WTC11 (cell line): ENCODE data around the gene MTLN. TPM values are rescaled to one million over a fixed set of nuclear protein-coding genes. Genes with fewer than 3 reads are reported as not detected.

Experiments used
- ATAC-seq: fragments of 200-7000 bp; cut with Tn5 transposase; 2 replicates; pipeline ENCODE4 v1.10.0; 2021; ENCODE audit warnings: mild to moderate bottlenecking, moderate library complexity
- CTCF ChIA-PET: fragments of 300-600 bp; sonication (Branson Sonifier 250); formaldehyde crosslinking; loops from one replicate; lab custom pipeline; 2021; ENCODE audit warnings: antibody characterized with exemption; lab: Charles Lee
- POLR2A ChIA-PET: fragments of 350-600 bp; sonication (Branson Sonifier 250); formaldehyde crosslinking; loops from one replicate; lab custom pipeline; 2021; ENCODE audit warnings: antibody characterized with exemption; lab: Charles Lee
- DNase-seq: peaks from one replicate; pipeline ENCODE4 v3.0.0; 2021; ENCODE audit warnings: low spot score
- H3K27ac Mint-ChIP-seq: 2 replicates; pipeline ENCODE4 v1.8.0; 2021; ENCODE audit warnings: mixed read lengths
- H3K27me3 Mint-ChIP-seq: 2 replicates; pipeline ENCODE4 v1.8.0; 2021; ENCODE audit warnings: low read depth, mild to moderate bottlenecking, moderate library complexity, mixed read lengths
- H3K36me3 Mint-ChIP-seq: 2 replicates; pipeline ENCODE4 v1.8.0; 2021; ENCODE audit warnings: mixed read lengths
- H3K4me1 Mint-ChIP-seq: 2 replicates; pipeline ENCODE4 v1.8.0; 2022; ENCODE audit warnings: mixed read lengths
- H3K4me3 Mint-ChIP-seq: 2 replicates; pipeline ENCODE4 v1.8.0; 2021; ENCODE audit warnings: mild to moderate bottlenecking, moderate library complexity, mixed read lengths
- H3K9me3 Mint-ChIP-seq: 2 replicates; pipeline ENCODE4 v1.8.0; 2021; ENCODE audit warnings: mixed read lengths
- JAZF1 ChIP-seq: fragments of 250-450 bp; sonication (Bioruptor Pico); IDR thresholded peaks from 2 replicates; pipeline ENCODE4 v1.9.0; 2021; ENCODE audit warnings: moderate library complexity, mild to moderate bottlenecking, inconsistent platforms
- JUN ChIP-seq: sonication (generic); formaldehyde crosslinking; IDR thresholded peaks from 2 replicates; pipeline ENCODE4 v1.8.0; 2023; ENCODE audit warnings: mild to moderate bottlenecking, missing genetic modification reagents
- OVOL2 ChIP-seq: fragments of 250-450 bp; sonication (Bioruptor Pico); IDR thresholded peaks from 2 replicates; pipeline ENCODE4 v1.9.0; 2021; ENCODE audit warnings: mild to moderate bottlenecking, borderline replicate concordance
- SMAD4 ChIP-seq: sonication (generic); formaldehyde crosslinking; IDR thresholded peaks from 2 replicates; pipeline ENCODE4 v1.8.0; 2022; ENCODE audit warnings: mild to moderate bottlenecking, missing genetic modification reagents
- SOX15 ChIP-seq: fragments of 250-450 bp; sonication (Bioruptor Pico); IDR thresholded peaks from 2 replicates; pipeline ENCODE4 v1.9.0; 2021; ENCODE audit warnings: mild to moderate bottlenecking
- SP1 ChIP-seq: sonication (generic); formaldehyde crosslinking; conservative IDR thresholded peaks from 2 replicates; pipeline ENCODE4 v1.8.1; 2022; ENCODE audit warnings: missing genetic modification reagents
- ZNF263 ChIP-seq: sonication (generic); formaldehyde crosslinking; IDR thresholded peaks from 2 replicates; pipeline ENCODE4 v1.8.1; 2022; ENCODE audit warnings: low read depth, mild to moderate bottlenecking, moderate library complexity, missing genetic modification reagents
- total RNA-seq: library from RNA; stranded (reverse); gene quantifications from 3 replicates; pipeline ENCODE4 v1.2.3, GENCODE V29; 2021
- TF ChIP-seq, protein P1 (sequence below): sonication (generic); formaldehyde crosslinking; IDR thresholded peaks from 2 replicates; pipeline ENCODE4 v1.8.0; 2023; ENCODE audit warnings: missing genetic modification reagents, mild to moderate bottlenecking, borderline replicate concordance
- TF ChIP-seq, protein P2 (sequence below): sonication (generic); formaldehyde crosslinking; IDR thresholded peaks from 2 replicates; pipeline ENCODE4 v1.8.1; 2023; ENCODE audit warnings: mild to moderate bottlenecking, moderate library complexity, missing genetic modification reagents
- TF ChIP-seq, protein P3 (sequence below): sonication (generic); formaldehyde crosslinking; IDR thresholded peaks from 2 replicates; pipeline ENCODE4 v1.8.0; 2022; ENCODE audit warnings: mild to moderate bottlenecking, missing genetic modification reagents
- TF ChIP-seq, protein P4 (sequence below): fragments of 250-450 bp; sonication (Bioruptor Pico); IDR thresholded peaks from 2 replicates; pipeline ENCODE4 v2.1.2; 2022; ENCODE audit warnings: mild to moderate bottlenecking, moderate library complexity
- TF ChIP-seq, protein P5 (sequence below): sonication (generic); formaldehyde crosslinking; IDR thresholded peaks from 2 replicates; pipeline ENCODE4 v1.8.0; 2022; ENCODE audit warnings: mild to moderate bottlenecking, missing genetic modification reagents
- TF ChIP-seq, protein P6 (sequence below): sonication (generic); formaldehyde crosslinking; IDR thresholded peaks from 2 replicates; pipeline ENCODE4 v1.8.0; 2022; ENCODE audit warnings: mild to moderate bottlenecking, missing genetic modification reagents
- TF ChIP-seq, protein P7 (sequence below): sonication (generic); formaldehyde crosslinking; IDR thresholded peaks from 2 replicates; pipeline ENCODE4 v1.8.1; 2022; ENCODE audit warnings: mild to moderate bottlenecking, moderate library complexity, missing genetic modification reagents
- TF ChIP-seq, protein P8 (sequence below): sonication (generic); formaldehyde crosslinking; IDR thresholded peaks from 2 replicates; pipeline ENCODE4 v1.8.0; 2023; ENCODE audit warnings: mild to moderate bottlenecking, missing genetic modification reagents

MTLN gene
- total RNA-seq, 1 experiment from 2014 or later, result 42.2 TPM

DNA sequence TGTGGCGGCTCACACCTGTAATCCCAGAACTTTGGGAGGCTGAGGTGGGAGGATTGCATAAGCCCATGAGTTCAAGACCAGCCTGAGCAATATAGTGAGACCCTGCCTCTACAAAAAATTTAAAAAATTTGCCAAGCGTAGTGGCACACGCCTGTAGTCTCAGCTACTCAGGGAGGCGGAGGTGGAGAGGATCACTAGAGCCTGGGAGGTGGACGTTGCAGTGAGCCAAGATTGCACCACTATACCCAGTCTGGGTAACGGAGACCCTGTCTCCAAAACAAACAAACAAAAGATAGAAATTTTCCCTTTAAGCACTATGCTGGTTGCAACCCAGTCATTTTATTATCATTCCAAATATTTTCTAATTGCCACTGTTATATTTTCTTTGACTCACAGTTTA lies 39.8 kb downstream of the MTLN start (continued):
- TF ChIP-seq, protein P1, sequence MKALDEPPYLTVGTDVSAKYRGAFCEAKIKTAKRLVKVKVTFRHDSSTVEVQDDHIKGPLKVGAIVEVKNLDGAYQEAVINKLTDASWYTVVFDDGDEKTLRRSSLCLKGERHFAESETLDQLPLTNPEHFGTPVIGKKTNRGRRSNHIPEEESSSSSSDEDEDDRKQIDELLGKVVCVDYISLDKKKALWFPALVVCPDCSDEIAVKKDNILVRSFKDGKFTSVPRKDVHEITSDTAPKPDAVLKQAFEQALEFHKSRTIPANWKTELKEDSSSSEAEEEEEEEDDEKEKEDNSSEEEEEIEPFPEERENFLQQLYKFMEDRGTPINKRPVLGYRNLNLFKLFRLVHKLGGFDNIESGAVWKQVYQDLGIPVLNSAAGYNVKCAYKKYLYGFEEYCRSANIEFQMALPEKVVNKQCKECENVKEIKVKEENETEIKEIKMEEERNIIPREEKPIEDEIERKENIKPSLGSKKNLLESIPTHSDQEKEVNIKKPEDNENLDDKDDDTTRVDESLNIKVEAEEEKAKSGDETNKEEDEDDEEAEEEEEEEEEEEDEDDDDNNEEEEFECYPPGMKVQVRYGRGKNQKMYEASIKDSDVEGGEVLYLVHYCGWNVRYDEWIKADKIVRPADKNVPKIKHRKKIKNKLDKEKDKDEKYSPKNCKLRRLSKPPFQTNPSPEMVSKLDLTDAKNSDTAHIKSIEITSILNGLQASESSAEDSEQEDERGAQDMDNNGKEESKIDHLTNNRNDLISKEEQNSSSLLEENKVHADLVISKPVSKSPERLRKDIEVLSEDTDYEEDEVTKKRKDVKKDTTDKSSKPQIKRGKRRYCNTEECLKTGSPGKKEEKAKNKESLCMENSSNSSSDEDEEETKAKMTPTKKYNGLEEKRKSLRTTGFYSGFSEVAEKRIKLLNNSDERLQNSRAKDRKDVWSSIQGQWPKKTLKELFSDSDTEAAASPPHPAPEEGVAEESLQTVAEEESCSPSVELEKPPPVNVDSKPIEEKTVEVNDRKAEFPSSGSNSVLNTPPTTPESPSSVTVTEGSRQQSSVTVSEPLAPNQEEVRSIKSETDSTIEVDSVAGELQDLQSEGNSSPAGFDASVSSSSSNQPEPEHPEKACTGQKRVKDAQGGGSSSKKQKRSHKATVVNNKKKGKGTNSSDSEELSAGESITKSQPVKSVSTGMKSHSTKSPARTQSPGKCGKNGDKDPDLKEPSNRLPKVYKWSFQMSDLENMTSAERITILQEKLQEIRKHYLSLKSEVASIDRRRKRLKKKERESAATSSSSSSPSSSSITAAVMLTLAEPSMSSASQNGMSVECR (CRISPR knock-in tag), result no peak
- no peak for TF ChIP-seq JAZF1 (CRISPR knock-in tag)
- TF ChIP-seq, protein P2, sequence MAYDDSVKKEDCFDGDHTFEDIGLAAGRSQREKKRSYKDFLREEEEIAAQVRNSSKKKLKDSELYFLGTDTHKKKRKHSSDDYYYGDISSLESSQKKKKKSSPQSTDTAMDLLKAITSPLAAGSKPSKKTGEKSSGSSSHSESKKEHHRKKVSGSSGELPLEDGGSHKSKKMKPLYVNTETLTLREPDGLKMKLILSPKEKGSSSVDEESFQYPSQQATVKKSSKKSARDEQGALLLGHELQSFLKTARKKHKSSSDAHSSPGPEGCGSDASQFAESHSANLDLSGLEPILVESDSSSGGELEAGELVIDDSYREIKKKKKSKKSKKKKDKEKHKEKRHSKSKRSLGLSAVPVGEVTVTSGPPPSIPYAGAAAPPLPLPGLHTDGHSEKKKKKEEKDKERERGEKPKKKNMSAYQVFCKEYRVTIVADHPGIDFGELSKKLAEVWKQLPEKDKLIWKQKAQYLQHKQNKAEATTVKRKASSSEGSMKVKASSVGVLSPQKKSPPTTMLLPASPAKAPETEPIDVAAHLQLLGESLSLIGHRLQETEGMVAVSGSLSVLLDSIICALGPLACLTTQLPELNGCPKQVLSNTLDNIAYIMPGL (CRISPR knock-in tag), result no peak
- TF ChIP-seq, protein P3, sequence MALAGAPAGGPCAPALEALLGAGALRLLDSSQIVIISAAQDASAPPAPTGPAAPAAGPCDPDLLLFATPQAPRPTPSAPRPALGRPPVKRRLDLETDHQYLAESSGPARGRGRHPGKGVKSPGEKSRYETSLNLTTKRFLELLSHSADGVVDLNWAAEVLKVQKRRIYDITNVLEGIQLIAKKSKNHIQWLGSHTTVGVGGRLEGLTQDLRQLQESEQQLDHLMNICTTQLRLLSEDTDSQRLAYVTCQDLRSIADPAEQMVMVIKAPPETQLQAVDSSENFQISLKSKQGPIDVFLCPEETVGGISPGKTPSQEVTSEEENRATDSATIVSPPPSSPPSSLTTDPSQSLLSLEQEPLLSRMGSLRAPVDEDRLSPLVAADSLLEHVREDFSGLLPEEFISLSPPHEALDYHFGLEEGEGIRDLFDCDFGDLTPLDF, result no peak

DNA sequence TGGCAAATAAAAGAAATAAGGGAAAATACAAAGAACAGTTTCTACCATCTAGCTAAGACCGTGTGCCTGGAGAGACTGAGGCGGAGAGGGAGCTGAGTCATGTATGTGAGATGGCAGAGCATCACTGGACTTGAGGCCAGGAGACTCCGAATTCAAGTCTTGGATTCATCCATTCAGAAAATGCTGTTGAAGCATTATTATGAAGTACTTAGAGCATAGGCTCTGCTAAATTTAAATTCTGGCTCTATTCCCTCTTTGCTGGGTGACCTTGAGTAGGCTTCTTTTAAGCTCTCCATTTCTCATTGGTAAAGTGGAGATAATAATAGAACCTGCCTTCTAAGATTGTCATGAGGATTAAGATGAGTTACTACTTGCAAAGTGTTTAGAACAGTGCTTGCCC lies 42.2 kb downstream of the MTLN start:
- Mint-ChIP-seq H3K27ac (no peak overlapping the region), H3K27me3 (no peaks in the 10 kb centered on the region), H3K4me3 (no peak overlapping the region), H3K9me3 (no peaks in the 10 kb centered on the region), H3K36me3 (no peaks in the 10 kb centered on the region), H3K4me1 (peaks cover 20% of the 10 kb centered on the region)
- ChIA-PET CTCF (no interaction called here), POLR2A (no interaction called here)
- no peak for DNase-seq
- ATAC-seq, result no peak
- TF ChIP-seq, protein P3, result no peak
- TF ChIP-seq SMAD4 (CRISPR knock-in tag) (no peak), JUN (CRISPR knock-in tag) (no peak), SP1 (CRISPR knock-in tag) (no peak), SOX15 (CRISPR knock-in tag) (no peak), OVOL2 (CRISPR knock-in tag) (no peak), ZNF263 (CRISPR knock-in tag) (no peak)
- TF ChIP-seq, protein P4, sequence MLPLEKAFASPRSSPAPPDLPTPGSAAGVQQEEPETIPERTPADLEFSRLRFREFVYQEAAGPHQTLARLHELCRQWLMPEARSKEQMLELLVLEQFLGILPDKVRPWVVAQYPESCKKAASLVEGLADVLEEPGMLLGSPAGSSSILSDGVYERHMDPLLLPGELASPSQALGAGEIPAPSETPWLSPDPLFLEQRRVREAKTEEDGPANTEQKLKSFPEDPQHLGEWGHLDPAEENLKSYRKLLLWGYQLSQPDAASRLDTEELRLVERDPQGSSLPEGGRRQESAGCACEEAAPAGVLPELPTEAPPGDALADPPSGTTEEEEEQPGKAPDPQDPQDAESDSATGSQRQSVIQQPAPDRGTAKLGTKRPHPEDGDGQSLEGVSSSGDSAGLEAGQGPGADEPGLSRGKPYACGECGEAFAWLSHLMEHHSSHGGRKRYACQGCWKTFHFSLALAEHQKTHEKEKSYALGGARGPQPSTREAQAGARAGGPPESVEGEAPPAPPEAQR (CRISPR knock-in tag), result no peak
- TF ChIP-seq, protein P5, sequence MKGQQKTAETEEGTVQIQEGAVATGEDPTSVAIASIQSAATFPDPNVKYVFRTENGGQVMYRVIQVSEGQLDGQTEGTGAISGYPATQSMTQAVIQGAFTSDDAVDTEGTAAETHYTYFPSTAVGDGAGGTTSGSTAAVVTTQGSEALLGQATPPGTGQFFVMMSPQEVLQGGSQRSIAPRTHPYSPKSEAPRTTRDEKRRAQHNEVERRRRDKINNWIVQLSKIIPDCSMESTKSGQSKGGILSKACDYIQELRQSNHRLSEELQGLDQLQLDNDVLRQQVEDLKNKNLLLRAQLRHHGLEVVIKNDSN (CRISPR knock-in tag), result no peak
- TF ChIP-seq, protein P6, sequence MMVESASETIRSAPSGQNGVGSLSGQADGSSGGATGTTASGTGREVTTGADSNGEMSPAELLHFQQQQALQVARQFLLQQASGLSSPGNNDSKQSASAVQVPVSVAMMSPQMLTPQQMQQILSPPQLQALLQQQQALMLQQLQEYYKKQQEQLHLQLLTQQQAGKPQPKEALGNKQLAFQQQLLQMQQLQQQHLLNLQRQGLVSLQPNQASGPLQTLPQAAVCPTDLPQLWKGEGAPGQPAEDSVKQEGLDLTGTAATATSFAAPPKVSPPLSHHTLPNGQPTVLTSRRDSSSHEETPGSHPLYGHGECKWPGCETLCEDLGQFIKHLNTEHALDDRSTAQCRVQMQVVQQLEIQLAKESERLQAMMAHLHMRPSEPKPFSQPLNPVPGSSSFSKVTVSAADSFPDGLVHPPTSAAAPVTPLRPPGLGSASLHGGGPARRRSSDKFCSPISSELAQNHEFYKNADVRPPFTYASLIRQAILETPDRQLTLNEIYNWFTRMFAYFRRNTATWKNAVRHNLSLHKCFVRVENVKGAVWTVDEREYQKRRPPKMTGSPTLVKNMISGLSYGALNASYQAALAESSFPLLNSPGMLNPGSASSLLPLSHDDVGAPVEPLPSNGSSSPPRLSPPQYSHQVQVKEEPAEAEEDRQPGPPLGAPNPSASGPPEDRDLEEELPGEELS (CRISPR knock-in tag), result no peak
- TF ChIP-seq, protein P7, sequence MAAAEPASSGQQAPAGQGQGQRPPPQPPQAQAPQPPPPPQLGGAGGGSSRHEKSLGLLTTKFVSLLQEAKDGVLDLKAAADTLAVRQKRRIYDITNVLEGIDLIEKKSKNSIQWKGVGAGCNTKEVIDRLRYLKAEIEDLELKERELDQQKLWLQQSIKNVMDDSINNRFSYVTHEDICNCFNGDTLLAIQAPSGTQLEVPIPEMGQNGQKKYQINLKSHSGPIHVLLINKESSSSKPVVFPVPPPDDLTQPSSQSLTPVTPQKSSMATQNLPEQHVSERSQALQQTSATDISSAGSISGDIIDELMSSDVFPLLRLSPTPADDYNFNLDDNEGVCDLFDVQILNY (CRISPR knock-in tag), result no peak
- TF ChIP-seq, protein P8, sequence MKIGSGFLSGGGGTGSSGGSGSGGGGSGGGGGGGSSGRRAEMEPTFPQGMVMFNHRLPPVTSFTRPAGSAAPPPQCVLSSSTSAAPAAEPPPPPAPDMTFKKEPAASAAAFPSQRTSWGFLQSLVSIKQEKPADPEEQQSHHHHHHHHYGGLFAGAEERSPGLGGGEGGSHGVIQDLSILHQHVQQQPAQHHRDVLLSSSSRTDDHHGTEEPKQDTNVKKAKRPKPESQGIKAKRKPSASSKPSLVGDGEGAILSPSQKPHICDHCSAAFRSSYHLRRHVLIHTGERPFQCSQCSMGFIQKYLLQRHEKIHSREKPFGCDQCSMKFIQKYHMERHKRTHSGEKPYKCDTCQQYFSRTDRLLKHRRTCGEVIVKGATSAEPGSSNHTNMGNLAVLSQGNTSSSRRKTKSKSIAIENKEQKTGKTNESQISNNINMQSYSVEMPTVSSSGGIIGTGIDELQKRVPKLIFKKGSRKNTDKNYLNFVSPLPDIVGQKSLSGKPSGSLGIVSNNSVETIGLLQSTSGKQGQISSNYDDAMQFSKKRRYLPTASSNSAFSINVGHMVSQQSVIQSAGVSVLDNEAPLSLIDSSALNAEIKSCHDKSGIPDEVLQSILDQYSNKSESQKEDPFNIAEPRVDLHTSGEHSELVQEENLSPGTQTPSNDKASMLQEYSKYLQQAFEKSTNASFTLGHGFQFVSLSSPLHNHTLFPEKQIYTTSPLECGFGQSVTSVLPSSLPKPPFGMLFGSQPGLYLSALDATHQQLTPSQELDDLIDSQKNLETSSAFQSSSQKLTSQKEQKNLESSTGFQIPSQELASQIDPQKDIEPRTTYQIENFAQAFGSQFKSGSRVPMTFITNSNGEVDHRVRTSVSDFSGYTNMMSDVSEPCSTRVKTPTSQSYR (CRISPR knock-in tag), result no peak
